Measurements from ENCODE around the gene PHETA1. TPM values are rescaled to one million over a fixed set of nuclear protein-coding genes. Genes with fewer than 3 reads are reported as not detected.

Gene PHETA1
- total and polyA plus RNA-seq, 2 of the 13 experiments (the other 11 are each of a cell fraction or from before 2014, with no cell fraction given): 11.3 to 20.8 TPM

DNA sequence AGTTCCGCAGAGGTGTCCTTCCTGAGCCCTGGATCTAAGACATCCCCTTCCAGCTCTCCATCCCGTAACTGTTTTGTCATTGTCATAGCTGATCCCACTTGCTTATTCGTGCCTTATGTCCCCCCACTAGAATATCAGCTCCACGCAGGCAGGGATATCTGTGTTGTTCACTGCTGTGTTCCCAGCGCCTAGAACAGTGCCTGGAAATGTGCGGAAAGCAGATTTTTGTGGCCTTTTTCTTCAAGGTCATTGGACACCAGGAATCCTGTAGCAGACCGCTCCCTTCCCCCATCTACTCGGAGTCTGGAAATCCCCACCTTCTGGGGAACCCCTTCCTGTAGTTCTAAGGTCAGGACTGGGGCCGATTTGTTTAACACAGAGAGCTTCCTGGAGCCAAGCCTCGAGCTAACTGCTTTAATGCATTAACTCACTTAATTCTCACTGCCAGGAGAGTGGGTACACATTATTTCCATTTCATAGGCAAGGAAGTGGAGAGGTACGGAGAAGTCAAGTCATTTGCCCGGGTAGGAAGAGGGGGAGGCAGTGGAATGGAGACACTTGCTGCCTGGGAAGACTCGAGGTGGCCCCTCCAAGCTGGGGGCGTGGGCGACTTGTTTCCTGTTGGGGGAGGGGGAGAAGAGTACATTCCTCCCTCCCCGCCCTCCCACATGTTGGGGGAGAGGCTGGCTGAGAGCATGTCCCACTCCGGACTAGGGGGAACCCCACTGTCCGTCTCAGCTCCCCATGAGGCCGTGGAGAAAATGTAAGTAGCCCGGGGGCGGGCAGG lies 35.7 kb upstream of the PHETA1 start (continued):
- TF ChIP-seq RARA (CRISPR knock-in tag; IDR thresholded peaks at IDR 0.05): peak; percentile 47
- TF ChIP-seq, protein P1, sequence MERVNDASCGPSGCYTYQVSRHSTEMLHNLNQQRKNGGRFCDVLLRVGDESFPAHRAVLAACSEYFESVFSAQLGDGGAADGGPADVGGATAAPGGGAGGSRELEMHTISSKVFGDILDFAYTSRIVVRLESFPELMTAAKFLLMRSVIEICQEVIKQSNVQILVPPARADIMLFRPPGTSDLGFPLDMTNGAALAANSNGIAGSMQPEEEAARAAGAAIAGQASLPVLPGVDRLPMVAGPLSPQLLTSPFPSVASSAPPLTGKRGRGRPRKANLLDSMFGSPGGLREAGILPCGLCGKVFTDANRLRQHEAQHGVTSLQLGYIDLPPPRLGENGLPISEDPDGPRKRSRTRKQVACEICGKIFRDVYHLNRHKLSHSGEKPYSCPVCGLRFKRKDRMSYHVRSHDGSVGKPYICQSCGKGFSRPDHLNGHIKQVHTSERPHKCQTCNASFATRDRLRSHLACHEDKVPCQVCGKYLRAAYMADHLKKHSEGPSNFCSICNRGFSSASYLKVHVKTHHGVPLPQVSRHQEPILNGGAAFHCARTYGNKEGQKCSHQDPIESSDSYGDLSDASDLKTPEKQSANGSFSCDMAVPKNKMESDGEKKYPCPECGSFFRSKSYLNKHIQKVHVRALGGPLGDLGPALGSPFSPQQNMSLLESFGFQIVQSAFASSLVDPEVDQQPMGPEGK (CRISPR knock-in tag; IDR thresholded peaks at IDR 0.05): peak; percentile 75
- TF ChIP-seq, protein P2, sequence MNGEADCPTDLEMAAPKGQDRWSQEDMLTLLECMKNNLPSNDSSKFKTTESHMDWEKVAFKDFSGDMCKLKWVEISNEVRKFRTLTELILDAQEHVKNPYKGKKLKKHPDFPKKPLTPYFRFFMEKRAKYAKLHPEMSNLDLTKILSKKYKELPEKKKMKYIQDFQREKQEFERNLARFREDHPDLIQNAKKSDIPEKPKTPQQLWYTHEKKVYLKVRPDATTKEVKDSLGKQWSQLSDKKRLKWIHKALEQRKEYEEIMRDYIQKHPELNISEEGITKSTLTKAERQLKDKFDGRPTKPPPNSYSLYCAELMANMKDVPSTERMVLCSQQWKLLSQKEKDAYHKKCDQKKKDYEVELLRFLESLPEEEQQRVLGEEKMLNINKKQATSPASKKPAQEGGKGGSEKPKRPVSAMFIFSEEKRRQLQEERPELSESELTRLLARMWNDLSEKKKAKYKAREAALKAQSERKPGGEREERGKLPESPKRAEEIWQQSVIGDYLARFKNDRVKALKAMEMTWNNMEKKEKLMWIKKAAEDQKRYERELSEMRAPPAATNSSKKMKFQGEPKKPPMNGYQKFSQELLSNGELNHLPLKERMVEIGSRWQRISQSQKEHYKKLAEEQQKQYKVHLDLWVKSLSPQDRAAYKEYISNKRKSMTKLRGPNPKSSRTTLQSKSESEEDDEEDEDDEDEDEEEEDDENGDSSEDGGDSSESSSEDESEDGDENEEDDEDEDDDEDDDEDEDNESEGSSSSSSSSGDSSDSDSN (CRISPR knock-in tag; IDR thresholded peaks at IDR 0.05): peak; percentile 55; the same call in 1 of the 2 replicates
- peak; percentile 69 for TF ChIP-seq ETV5 (CRISPR knock-in tag; IDR thresholded peaks at IDR 0.05; ENCODE audit: borderline replicate concordance)
- TF ChIP-seq ZNF3 (CRISPR knock-in tag; IDR thresholded peaks at IDR 0.05): no peak
- no peak for TF ChIP-seq ZNF616 (CRISPR knock-in tag; IDR thresholded peaks at IDR 0.05; ENCODE audit: low read depth)
- peak; percentile 13; the same call in 1 of the 2 replicates for TF ChIP-seq ZNF605 (CRISPR knock-in tag; IDR thresholded peaks at IDR 0.05)
- TF ChIP-seq HCFC1 (IDR thresholded peaks at IDR 0.05; ENCODE audit: low read depth, low read length): no peak
- 0 out of 2 replicates have a peak, but pooled peaks have one; percentile 26 for TF ChIP-seq ZSCAN21 (CRISPR knock-in tag; IDR thresholded peaks at IDR 0.05; ENCODE audit: borderline replicate concordance)
- TF ChIP-seq ZFX (CRISPR knock-in tag; IDR thresholded peaks at IDR 0.05; ENCODE audit: low read depth): 0 out of 2 replicates have a peak, but pooled peaks have one; percentile 8
- TF ChIP-seq NR2C2 (CRISPR knock-in tag; IDR thresholded peaks at IDR 0.05; ENCODE audit: borderline replicate concordance): peak; percentile 43; the same call in 1 of the 2 replicates
- TF ChIP-seq IRF2 (CRISPR knock-in tag; IDR thresholded peaks at IDR 0.05): 0 out of 2 replicates have a peak, but pooled peaks have one; percentile 9
- TF ChIP-seq ZNF709 (CRISPR knock-in tag; IDR thresholded peaks at IDR 0.05): peak; percentile 53; the same call in 1 of the 2 replicates
- no peak for TF ChIP-seq ZNF563 (CRISPR knock-in tag; IDR thresholded peaks at IDR 0.05)
- TF ChIP-seq, protein P3, sequence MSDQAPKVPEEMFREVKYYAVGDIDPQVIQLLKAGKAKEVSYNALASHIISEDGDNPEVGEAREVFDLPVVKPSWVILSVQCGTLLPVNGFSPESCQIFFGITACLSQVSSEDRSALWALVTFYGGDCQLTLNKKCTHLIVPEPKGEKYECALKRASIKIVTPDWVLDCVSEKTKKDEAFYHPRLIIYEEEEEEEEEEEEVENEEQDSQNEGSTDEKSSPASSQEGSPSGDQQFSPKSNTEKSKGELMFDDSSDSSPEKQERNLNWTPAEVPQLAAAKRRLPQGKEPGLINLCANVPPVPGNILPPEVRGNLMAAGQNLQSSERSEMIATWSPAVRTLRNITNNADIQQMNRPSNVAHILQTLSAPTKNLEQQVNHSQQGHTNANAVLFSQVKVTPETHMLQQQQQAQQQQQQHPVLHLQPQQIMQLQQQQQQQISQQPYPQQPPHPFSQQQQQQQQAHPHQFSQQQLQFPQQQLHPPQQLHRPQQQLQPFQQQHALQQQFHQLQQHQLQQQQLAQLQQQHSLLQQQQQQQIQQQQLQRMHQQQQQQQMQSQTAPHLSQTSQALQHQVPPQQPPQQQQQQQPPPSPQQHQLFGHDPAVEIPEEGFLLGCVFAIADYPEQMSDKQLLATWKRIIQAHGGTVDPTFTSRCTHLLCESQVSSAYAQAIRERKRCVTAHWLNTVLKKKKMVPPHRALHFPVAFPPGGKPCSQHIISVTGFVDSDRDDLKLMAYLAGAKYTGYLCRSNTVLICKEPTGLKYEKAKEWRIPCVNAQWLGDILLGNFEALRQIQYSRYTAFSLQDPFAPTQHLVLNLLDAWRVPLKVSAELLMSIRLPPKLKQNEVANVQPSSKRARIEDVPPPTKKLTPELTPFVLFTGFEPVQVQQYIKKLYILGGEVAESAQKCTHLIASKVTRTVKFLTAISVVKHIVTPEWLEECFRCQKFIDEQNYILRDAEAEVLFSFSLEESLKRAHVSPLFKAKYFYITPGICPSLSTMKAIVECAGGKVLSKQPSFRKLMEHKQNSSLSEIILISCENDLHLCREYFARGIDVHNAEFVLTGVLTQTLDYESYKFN (CRISPR knock-in tag; conservative IDR thresholded peaks at IDR 0.05): peak; percentile 53
- no peak for TF ChIP-seq RXRA (CRISPR knock-in tag; IDR thresholded peaks at IDR 0.05)
- peak; percentile 3; the same call in 1 of the 2 replicates for TF ChIP-seq YEATS2 (CRISPR knock-in tag; IDR thresholded peaks at IDR 0.05; ENCODE audit: borderline replicate concordance)
- TF ChIP-seq ZNF703 (CRISPR knock-in tag; IDR thresholded peaks at IDR 0.05; ENCODE audit: borderline replicate concordance): no peak
- TF ChIP-seq, protein P4, sequence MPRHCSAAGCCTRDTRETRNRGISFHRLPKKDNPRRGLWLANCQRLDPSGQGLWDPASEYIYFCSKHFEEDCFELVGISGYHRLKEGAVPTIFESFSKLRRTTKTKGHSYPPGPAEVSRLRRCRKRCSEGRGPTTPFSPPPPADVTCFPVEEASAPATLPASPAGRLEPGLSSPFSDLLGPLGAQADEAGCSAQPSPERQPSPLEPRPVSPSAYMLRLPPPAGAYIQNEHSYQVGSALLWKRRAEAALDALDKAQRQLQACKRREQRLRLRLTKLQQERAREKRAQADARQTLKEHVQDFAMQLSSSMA (CRISPR knock-in tag; IDR thresholded peaks at IDR 0.05): 0 out of 2 replicates have a peak, but pooled peaks have one; percentile 40
